ENCODE results near the gene AKT3.

- TF ChIP-seq, protein P1, sequence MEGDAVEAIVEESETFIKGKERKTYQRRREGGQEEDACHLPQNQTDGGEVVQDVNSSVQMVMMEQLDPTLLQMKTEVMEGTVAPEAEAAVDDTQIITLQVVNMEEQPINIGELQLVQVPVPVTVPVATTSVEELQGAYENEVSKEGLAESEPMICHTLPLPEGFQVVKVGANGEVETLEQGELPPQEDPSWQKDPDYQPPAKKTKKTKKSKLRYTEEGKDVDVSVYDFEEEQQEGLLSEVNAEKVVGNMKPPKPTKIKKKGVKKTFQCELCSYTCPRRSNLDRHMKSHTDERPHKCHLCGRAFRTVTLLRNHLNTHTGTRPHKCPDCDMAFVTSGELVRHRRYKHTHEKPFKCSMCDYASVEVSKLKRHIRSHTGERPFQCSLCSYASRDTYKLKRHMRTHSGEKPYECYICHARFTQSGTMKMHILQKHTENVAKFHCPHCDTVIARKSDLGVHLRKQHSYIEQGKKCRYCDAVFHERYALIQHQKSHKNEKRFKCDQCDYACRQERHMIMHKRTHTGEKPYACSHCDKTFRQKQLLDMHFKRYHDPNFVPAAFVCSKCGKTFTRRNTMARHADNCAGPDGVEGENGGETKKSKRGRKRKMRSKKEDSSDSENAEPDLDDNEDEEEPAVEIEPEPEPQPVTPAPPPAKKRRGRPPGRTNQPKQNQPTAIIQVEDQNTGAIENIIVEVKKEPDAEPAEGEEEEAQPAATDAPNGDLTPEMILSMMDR (optimal IDR thresholded peaks at IDR 0.05 in 1 of 3, IDR thresholded peaks at IDR 0.05 in 1 of 3, conservative IDR thresholded peaks at IDR 0.05 in 1 of 3; ENCODE audit: extremely low read depth in 1 of 3, insufficient read depth in 2 of 3, low read length in 3 of 3) = no peak
- TF ChIP-seq EZH2 (IDR thresholded peaks at IDR 0.05; ENCODE audit: low read length) = no peak
Observed at GRCh38 chr1:243739335-243740003, 110.6 kb downstream of the AKT3 start.
